Frontal cortex (tissue), 4 donors: ENCODE measurements around the gene PKP1. TPM values are rescaled to one million over a fixed set of nuclear protein-coding genes. Genes with fewer than 3 reads are reported as not detected.

Experiments used
- DNase-seq, 2 donors: peaks; one replicate each; pipeline ENCODE4 v3.0.0; 2012; ENCODE audit warnings: low spot score in 2 of 2
- FAIRE-seq: peaks from 2 replicates; lab custom pipeline; 2012; peaks lifted over from hg19 to GRCh38; lab: Jason Lieb, UNC
- total RNA-seq: library from RNA; depleted of rRNA; stranded (reverse); fragments of >200 nt; gene quantifications from one replicate; pipeline ENCODE4 v1.2.3, GENCODE V29; 2014
- donor health status: control.
- donor health status: control.
- donor health status: control.

PKP1 gene
- total RNA-seq, 1 donor from 2014 or later, result under 0.01 TPM

DNA sequence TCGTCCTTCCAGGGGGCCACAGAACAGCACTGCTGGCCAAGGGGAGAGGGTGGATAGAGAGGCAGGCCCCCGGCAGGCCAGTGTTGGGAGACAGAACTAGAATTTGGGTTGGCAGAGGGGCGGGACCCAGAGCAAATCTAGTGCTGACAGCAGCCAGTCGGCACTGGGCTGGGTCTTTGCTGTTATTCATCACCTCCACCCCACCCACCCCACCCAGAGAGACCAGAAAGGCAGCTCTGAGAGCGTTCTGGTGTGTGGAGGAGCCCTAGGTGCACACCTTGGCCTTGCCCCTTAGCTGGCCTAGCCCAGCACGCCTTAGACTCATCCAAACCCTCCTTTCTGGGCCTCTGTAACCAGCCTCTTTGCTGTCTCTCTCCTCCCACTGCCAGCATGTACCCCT is 6.4 kb upstream of the PKP1 start:
- no peak for DNase-seq
- FAIRE-seq, result no peak

DNA sequence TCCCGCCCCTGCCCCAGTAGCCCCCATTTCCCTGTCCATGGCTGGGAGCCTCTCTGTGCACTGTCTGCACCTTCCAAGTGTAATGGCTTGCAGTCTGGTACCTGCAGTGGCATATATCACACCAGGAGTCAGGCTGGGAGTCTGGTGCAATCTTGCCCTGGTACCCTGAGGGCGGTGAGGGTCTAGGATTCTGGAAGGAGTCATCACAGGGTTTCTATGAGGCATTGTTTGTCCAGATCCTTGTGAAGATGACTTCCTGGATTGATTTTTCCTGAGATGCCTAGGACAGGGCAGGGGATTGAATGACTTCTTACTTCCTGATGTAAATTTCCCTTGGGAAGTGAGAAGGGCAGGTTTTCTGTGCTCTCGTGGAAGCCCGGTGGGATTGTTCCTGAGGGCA is 5.9 kb upstream of the PKP1 start:
- no peak for FAIRE-seq
- no peak for DNase-seq

DNA sequence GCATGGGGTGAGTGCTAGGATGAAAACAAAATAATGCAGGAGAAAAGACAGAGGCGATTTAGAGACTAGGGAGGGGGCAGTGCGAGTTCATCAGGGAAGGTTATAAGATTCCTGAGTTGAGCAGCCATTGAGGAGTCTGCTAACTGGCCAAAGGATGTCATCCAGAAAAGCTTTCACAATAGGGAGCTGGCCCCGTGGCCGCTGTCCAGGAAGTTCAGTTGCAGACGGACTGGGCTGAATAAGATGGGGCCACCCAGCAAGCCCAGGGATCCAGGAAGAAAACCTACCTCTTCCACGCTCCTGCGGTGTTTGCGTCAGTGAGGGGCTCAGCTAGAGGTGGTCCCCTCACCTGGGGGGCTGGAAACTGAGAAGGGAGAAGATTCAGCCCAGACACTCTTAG is 4.0 kb upstream of the PKP1 start:
- FAIRE-seq (no peak), DNase-seq (no peak)

DNA sequence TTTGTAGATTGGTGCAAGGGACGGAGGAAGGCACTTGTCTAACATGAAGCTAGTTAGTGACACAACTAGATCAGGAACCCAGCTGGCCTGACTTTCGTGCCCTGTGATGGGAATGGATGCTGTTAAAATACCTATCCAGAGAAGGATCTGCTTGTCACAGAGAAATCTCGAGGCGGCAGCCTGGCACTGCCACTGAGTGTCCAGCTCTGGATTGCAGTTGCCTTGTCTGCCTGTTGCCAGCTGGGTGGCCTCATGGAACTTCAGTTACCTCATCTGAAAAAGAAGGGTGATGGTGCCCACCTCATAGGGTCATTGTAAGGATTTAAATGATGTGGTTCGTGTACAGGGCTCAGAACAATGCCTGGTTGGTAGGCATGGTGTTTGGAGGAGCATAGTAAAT is 2.4 kb upstream of the PKP1 start:
- DNase-seq (no peak), FAIRE-seq (no peak)

DNA sequence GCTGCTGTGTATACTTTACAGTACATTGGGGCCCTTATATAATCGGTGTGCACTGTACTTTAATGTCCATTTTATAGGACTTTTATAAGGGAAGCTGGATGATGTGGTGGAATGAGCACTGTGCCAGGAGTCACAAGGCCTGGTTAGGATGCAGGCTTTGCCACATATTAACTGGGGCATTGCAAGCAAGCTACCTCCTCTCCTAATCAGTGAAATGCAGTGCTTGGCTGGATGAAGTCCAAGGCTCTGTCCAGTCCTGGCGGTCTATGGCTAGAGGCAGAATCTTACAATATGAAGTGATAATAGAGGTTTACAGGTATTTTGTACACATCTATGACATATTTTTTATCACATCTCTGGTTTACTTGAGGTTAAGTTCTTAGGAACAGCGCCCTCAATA is 1.7 kb upstream of the PKP1 start:
- FAIRE-seq (no peak), DNase-seq (no peak)

DNA sequence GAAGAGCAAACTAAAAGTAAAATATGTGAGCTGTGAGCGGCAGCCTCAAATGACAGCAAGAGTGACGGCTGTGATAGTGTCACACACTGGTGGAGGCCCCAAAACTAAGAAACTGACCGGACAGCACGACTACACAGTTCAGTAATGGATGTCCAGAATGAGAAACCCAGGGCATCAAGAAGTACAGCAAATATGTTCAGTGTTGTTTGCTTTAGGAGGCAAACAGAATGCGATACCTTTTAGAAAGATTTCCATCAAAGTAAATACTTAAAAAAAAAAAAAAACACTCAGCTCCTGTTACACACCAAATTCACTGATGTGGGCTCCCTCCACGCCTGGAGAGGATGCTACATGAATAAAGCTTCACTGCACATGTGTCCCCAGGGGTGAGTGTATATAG is 1.1 kb upstream of the PKP1 start:
- no peak for DNase-seq

DNA sequence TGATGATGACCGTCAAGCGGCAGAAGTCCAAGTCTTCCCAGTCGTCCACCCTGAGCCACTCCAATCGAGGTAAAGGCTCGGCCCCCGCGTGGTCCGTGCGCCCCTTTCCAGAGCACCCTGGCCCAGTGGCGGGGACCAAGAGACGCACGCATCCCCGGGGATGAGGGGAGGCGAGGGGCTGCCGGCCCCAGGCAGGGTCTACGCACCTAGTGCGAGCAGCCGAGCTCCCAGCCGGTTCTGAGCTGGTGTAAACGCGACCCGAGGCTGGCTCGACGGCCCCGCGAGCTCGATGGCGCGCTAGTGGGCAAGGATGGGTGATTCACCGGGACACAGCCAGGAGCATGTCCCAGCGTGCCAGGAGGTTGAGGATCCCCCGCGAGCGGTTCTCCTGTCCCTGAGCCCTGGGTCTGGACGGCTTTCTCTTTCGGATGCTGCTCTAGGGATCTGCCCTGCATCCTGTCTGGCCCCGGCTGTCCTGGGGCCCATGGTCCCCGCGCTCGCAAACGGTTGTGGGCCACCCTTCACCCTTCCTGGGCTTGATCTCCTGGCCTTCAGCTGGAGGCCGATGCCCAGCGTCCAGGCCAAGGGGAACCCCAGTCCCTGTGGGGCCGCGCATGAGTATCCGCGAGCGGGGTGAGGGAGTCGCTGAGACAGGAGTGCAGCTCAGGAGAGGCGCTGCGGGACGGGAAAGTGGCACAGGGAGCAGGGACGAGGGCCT is 689 bp downstream of the PKP1 start:
- no peak for FAIRE-seq

More for the DNA sequence above, 1.1 kb upstream of the PKP1 start:
- no peak for FAIRE-seq

DNA sequence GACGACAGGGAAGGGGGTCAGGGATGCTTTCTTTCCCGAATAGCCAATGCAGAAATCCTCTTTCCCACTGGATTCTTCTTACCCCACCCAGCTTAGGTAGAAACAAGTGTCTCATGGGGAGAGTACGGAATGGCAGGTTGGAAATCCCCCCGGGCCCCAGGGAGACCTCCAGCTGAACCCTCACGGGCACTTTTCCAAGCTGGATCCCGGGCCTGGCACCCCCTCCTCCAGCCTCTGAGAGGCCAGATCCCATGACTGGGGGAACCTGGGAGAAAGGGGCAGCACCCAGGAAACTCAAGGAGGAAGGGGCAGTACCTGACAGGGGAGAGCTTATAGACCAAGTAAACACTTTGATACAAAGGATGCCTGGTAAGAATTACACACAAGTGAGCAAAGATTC is 1.3 kb downstream of the PKP1 start:
- DNase-seq, result no peak
- no peak for FAIRE-seq

More for the DNA sequence above, 689 bp downstream of the PKP1 start:
- no peak for DNase-seq

DNA sequence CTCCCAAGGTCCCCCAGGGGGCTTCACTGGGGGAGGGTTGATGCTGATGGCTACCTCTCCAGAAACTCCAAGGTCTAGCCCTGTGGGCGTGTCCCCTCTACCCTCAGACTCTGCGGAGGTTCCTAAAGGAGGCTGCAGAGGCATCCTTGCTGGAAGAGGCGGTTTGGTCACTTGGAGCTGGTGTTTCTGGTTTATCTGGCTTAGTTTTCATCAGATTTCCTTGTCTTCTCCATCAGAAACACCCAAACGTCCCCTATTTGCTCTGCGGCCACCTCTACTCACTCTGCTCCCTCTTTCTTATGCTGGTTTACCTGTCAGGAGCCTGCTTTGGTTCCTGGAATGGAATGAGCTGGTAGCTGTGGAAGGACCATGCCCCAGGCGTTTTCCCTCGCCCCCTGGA is 2.5 kb downstream of the PKP1 start:
- FAIRE-seq, result no peak
- DNase-seq, result no peak

DNA sequence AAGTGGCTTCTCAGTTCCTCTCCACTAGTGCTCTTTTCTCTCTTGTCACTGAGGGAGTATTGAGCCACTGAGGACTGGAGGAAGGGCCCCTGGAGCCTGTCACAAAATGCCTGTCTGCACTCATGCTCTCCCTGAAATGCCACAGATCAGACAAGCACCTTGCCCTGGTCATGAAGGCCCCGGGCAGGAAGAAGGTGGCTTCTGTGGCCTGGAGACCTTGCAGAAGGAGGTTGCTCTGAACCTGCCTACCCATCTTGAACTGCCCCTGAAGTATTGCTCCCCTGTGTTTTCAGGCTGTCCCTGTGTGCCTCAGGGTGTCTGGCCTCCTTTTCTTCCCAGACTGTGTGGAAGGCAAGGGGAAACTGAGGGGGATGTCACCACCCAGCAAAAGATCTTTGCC is 3.1 kb downstream of the PKP1 start:
- FAIRE-seq (no peak), DNase-seq (no peak)

DNA sequence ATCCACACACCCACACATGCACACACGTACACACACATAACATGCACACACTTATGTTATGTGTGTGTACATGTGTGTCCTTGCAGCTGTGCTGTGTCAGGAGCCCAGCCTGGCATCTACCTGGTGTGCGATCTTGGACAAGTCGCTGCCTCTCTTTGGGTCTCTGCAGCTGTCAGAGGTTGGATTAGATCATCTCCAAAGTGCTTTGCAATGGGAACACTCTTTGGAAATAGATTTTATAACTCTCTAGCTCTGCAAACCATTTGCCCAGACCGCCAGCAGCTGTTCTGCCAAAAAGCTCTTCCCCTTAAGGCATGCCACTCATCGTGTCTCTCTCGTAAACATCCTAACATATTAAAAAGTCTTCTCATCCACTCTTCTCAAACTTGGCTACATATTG is 4.7 kb downstream of the PKP1 start:
- FAIRE-seq (no peak), DNase-seq (no peak)

DNA sequence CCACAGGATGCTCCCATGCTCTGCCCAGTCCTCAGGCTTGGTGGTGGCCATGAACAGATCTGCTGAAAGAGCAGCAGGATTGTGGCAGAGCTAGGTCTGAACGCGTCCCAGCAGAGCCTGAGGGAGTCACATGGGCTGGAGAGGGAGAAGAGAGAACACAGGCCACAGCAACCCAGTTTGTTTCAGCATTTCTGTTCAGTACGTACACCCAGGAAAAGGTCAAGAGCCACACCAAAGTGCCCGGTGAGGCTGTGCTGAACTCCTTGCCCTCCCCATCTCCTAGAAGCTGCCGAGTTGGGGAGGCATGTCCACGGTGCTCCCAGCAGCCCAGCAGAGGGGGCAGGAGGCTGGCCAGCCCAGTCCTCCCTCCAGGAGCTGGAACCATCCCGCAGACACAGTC is 5.5 kb downstream of the PKP1 start:
- DNase-seq (no peak), FAIRE-seq (no peak)

DNA sequence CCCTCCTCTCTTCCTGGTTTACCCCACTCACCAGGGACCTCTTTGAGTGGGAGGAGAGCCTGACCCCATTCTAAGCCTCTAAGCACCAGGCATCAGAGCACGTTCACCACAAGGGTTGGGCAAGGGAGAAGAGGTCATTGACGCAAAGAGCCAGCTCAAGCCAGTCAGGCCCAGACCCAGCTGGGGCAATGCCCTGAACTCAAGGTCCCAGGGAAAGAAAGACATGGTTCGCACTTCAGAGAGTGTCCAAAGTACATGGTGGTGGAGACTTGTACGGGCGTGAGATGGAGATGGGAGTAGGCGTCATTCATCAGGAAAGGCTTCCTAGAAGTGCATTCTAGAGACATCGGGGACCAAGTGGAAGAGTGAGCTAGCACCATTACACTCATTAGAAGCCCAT is 7.2 kb downstream of the PKP1 start:
- FAIRE-seq (no peak), DNase-seq (no peak)

DNA sequence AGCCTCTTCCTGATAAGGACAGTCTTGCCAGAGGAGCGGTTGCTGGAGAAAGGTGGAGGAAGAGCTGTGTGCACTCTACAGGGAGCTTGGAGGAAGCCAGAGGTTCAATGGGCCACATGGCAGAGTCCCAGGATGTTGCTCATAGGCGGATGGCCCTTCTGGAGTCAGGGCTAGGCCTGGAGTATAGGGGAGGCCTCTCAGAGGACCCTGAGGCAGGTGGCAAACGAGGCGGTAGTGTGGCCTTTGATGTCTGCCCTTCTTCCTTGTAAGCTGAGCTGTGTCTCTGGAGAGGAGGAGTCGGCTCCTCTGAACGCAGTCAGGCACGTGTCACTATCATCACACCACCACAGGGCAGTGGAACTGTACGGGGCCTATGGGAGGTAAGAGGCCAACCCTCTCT is 8.6 kb downstream of the PKP1 start:
- no peak for DNase-seq
- no peak for FAIRE-seq

DNA sequence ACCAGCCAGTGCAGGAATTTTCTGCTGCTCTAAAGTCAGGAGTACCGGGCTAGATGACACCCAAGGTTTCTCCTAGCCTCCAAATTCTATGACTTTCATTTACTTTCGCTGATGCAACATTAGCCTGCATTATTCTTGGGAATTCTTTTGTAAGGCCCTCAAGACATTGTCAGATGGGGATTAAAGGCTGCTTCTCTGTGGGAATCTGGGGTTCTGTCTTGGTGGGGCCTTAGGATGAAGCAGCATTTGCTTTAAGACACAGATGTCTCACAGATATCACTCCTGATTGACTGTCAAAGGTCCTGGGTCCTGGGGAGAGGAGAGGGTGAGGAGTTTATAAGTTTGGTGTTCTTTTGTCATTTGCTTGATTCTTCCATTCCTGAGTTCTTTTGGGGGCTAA is 11.6 kb downstream of the PKP1 start:
- no peak for DNase-seq
- FAIRE-seq, result no peak

DNA sequence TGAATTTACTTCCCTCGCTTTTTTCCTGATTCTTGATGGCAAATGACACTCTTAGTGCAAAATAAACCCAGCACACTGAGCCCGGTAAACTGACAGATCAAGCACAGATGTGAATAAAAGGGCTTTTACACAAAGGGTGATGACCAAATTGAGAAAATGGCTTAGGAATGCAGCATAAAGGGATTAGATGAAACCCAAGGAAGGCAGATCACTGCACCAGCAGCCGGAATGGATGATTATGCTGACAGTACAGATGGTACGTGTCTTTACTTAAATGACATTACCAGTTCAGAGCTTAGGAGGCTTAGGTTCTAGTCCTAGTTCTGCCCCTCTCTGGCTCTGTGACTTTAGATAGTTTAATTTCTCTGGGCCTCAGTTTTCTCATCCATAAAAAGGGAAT is 12.0 kb downstream of the PKP1 start:
- FAIRE-seq, result no peak

DNA sequence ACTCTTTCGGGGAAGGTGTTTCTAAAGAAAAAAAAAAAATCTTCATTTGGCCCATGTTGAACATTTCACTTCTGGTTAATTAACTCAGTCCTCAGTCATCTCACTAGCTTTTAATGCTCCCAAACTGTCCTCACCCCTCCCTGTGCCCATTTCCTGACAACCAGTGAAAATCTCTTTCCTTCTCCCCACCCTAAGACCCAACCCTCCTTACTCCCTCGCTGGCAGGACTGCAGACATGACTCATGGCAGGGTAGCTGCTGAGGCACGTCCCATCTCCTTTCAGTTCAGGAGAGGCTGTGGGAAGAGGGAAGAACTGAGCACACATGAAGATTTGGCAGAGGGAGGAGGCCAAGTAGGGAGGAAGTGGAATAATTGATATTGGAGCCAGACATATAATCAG is 12.6 kb downstream of the PKP1 start:
- FAIRE-seq, result no peak
- no peak for DNase-seq

More for the DNA sequence above, 12.0 kb downstream of the PKP1 start:
- DNase-seq, result no peak

DNA sequence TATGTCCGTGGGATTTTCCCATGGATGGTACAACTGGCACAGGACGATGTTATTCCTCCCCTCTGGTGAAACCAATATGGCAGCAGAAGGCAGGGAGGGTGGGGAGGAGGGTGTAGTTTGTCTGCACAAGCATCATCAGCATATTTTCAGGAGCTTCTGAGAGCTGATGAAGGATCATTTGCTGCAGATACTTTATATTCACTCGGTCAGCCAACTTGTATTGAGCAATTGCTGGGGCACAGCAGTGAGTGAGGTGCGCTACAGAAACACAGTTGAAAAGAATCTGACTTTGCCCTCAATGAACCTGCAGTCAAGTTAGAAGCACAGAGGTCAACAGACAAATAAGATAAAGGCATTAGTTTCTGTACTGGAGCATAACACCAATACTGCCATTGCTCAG is 13.0 kb downstream of the PKP1 start:
- FAIRE-seq, result no peak
- DNase-seq, result no peak

DNA sequence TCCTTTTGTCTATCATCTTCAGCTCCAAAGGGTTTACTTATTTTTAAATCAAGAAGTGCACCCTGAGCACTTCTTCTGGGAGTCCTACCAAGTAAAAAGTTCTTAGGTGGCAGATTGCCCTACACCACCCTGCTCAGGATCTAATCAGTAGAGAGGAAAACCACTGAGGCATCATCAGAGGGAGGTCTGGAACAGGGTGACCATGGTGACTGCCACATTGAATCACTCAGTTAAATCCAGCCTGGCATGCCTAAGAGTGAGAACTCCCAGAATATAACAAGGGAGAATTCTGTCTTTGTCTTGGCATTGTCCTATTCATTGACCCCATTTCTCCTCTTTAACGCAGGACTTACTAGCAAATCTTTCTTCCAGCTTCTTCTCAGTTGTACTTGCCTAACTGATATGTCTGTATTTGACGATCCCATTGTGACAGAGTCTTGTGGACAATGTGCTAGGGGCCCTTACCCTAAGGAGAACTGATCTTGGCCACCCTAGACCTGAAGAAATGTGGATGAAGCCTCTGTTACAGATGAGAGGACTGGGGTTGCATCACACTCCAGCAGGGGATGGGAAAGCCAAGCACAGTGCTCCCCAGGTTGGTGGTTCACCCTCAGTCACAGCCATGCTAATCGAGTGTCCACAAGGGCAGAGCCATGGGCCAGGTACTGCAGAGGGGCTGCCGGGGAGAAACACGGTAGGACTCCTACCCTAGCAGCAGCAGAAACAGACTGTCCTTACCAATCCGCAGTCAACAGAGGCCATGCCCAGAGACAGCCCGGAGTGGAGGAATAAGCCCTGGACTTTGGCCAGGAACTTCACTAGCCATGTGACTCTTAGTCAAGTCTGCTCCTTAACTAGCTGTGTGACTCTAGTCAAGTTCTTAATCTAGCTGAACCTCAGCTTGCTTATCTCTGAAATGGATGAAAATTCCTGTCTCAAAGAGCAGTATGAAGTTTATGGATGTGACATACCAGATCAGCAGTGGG is 15.4 kb downstream of the PKP1 start:
- no peak for DNase-seq
- no peak for FAIRE-seq

DNA sequence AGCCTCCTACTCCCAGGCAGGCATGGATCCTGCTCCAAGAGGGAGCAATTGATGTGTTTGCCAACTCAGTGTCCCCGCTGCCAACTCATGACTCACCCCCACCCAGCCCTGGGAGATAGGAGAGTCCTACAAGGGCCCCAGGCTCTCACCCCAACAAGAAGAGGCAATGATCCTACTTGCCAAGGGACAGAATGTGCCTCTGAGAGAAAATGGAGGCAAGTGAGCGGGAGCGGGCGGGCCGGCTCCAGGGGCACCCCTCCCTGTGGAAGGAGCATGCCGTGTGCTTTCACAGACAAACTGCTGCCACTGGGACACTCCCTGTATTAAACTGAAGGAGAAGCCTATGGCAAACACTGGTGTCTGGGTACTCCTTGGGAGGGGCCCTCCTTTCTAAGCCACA is 16.7 kb downstream of the PKP1 start:
- no peak for DNase-seq
- FAIRE-seq, result no peak

DNA sequence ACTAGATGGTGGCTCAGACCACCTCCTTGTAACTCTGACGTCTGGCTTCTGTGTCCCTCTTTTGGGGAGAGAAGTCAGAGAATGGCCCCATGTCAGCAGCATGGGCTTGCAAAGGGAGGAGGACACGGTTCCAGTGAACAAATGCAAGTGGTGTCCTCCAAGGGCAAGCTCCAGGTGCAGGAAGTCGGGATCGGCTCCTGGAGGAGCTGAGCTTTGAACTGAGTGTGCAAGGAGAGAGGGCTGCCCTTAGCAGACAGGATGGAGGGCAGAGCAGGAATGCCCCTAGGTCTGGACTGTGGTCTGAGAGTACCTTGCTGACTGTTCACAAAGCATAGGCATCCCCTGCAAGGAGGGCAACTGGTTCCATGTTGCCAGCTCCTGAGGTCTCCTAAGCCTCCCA is 17.3 kb downstream of the PKP1 start:
- FAIRE-seq (no peak), DNase-seq (no peak)
